ENCODE measurements around the gene CFAP20DC.

DNA sequence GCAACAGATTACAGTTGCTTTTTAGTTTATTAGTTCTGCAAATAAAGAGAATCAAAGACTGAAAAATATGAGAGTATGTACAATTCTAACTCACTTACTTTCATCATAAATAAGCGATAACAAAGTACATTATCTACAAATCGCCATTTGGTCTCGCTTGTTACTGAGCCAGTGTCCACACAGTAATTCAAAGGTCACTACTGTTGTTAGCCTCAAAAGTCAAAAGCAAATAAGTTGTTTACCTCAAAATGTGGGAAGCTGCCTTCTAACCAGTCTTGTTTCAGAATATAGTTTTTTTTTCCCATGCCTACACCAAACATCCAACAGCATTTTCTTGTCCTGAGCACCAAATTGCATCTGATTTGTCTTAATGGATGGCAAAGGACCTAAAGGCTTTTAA is 255.9 kb downstream of the CFAP20DC start:
- TF ChIP-seq CTCF (IDR thresholded peaks at IDR 0.05; ENCODE audit: low read depth, low read length) = no peak
- TF ChIP-seq EZH2phosphoT487 (IDR thresholded peaks at IDR 0.05; ENCODE audit: low read depth) = no peak

Measured in OCI-LY3 (cell line).